Measurements from ENCODE around the gene SHISA6. TPM values are rescaled to one million over a fixed set of nuclear protein-coding genes. Genes with fewer than 3 reads are reported as not detected.

Gene SHISA6
- total and polyA plus RNA-seq, 7 donors: 0.22 to 1.8 (median 0.40) TPM

DNA sequence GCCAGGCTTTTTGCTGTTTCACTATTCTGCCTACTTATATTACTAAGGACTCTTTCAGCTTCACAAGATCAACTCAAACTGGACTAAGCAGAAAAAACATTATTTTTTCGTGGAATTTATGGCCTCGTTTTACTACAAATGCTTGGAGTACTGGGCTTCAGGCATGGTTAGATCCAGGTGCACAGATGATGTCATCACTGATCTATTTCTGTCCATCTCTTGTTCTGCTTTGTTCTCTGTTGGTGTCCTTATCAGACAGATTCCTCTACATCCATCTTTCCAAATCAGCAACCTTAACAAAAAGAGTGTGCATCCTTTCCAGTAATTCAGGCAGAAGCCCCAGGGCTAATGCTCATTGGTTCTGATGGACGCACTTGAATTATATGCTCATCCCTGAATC is 247.4 kb downstream of the SHISA6 start:
- H3K36me3 ChIP-seq (ENCODE audit: insufficient read depth in 1 of 2, low read depth in 1 of 2): no peaks in the 10 kb centered on the region
- no peaks in the 10 kb centered on the region for H3K9me3 ChIP-seq
- H3K4me1 ChIP-seq: no peaks in the 10 kb centered on the region
- TF ChIP-seq CTCF (IDR thresholded peaks at IDR 0.05): no peak
- no peak overlapping the region for H3K27ac ChIP-seq
- no peak overlapping the region for H3K4me3 ChIP-seq
- ATAC-seq: no peak
- intact Hi-C loops (cut with DNase I): no loop called here
- no peak for DNase-seq
- H3K27me3 ChIP-seq (ENCODE audit: insufficient read depth in 3 of 3, low read length in 2 of 3): no peaks in the 10 kb centered on the region
- 81 to 84% (median 81%) methylated on average over 3 of the region's 3 CpGs for WGBS, 3 donors

DNA sequence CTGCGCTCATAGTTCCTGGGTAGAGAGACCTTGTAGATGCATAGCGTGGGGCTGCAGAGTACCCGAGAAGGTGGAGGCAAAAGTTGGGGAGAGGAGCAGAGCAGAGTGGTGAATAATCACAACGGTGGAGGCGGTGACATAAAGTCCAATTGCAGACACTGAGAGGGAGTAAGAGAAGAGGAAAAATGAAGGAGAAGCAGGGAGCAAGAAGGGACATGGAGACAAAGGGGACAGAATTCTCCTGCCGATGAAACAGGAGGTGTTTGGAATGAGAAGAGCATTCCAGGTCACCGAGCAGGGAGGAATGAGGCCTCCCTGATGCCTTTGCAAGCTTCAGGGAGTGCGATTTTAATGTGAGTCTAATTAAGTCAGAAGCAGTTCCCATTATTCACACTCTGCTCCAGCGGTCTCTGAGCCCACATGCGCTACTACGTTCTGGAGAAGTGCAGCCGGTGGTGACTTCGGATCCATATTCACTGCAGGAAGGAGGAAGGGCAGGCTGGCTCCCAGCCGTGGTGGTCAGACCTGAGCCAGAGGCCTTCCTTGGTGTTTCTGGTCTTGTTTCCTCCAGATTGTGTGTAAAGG is 249.2 kb downstream of the SHISA6 start:
- Histone ChIP-seq H3K4me3 (no peak overlapping the region), H3K27me3 (ENCODE audit: insufficient read depth in 3 of 3, low read length in 2 of 3) (no peaks in the 10 kb centered on the region), H3K9me3 (no peaks in the 10 kb centered on the region), H3K36me3 (ENCODE audit: insufficient read depth in 1 of 2, low read depth in 1 of 2) (no peaks in the 10 kb centered on the region), H3K27ac (no peak overlapping the region), H3K4me1 (no peaks in the 10 kb centered on the region)
- DNase-seq (no peak), ATAC-seq (no peak)
- 81 to 83% (median 82%) methylated on average over 14 of the region's 14 CpGs for WGBS, 3 donors
- no peak for TF ChIP-seq CTCF (IDR thresholded peaks at IDR 0.05)
- intact Hi-C loops (cut with DNase I): no loop called here

- ATAC-seq (no peak), DNase-seq (no peak)
- Histone ChIP-seq H3K4me3 (no peak overlapping the region), H3K27ac (no peak overlapping the region), H3K36me3 (ENCODE audit: insufficient read depth in 1 of 2, low read depth in 1 of 2) (no peaks in the 10 kb centered on the region), H3K4me1 (no peaks in the 10 kb centered on the region), H3K27me3 (ENCODE audit: insufficient read depth in 3 of 3, low read length in 2 of 3) (no peaks in the 10 kb centered on the region), H3K9me3 (no peaks in the 10 kb centered on the region)
- intact Hi-C loops (cut with DNase I): no loop called here
- no peak for TF ChIP-seq CTCF (IDR thresholded peaks at IDR 0.05)
- 97 to 100% (median 100%) methylated on average over 1 of the region's 1 CpG for WGBS, 3 donors
Observed at GRCh38 chr17:11492511-11492910, 251.5 kb downstream of the SHISA6 start.

GRCh38 chr17:11493936-11494335 is 252.9 kb downstream of the SHISA6 start:
- H3K9me3 ChIP-seq: no peaks in the 10 kb centered on the region
- no peak for ATAC-seq
- H3K36me3 ChIP-seq (ENCODE audit: insufficient read depth in 1 of 2, low read depth in 1 of 2): no peaks in the 10 kb centered on the region
- no peaks in the 10 kb centered on the region for H3K27me3 ChIP-seq (ENCODE audit: insufficient read depth in 3 of 3, low read length in 2 of 3)
- H3K4me1 ChIP-seq: no peaks in the 10 kb centered on the region
- no peak for TF ChIP-seq CTCF (IDR thresholded peaks at IDR 0.05)
- DNase-seq: no peak
- H3K27ac ChIP-seq: no peak overlapping the region
- intact Hi-C loops (cut with DNase I): no loop called here
- H3K4me3 ChIP-seq: no peak overlapping the region

DNA sequence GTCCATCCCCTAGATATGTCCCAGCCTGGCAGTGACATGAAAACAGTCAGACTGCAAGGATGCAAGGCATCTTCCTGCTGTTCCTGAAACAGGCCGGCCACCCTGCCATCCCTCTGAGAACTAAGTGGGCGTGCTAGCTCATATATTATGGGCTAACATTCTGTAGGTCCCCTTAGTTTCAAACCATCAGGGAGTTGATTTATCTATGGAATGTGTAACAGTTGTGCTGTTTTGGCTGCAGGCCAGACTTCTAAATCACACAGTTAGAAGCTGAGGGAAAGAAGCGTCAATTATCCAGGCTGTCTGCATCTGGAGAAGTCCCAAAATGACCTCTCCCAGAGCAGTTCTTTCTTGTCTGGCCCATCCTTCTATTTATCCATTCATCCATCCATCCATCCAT is 254.6 kb downstream of the SHISA6 start:
- intact Hi-C loops (cut with DNase I): no loop called here
- WGBS, 3 donors: 12 to 37% (median 20%) methylated on average over 3 of the region's 3 CpGs
- Histone ChIP-seq H3K4me1 (no peaks in the 10 kb centered on the region), H3K9me3 (no peaks in the 10 kb centered on the region), H3K27ac (no peak overlapping the region), H3K4me3 (no peak overlapping the region), H3K36me3 (ENCODE audit: insufficient read depth in 1 of 2, low read depth in 1 of 2) (no peaks in the 10 kb centered on the region), H3K27me3 (ENCODE audit: insufficient read depth in 3 of 3, low read length in 2 of 3) (no peaks in the 10 kb centered on the region)
- no peak for TF ChIP-seq CTCF (IDR thresholded peaks at IDR 0.05)
- ATAC-seq (no peak), DNase-seq (no peak)
